Measurements from ENCODE around the gene LPP. TPM values are rescaled to one million over a fixed set of nuclear protein-coding genes. Genes with fewer than 3 reads are reported as not detected.
A peak's percentile ranks its signal among the peaks of the same experiment; 100 is the strongest.

The LPP gene
- total RNA-seq, 3 donors from 2014 or later, result 262 to 816 (median 325) TPM

DNA sequence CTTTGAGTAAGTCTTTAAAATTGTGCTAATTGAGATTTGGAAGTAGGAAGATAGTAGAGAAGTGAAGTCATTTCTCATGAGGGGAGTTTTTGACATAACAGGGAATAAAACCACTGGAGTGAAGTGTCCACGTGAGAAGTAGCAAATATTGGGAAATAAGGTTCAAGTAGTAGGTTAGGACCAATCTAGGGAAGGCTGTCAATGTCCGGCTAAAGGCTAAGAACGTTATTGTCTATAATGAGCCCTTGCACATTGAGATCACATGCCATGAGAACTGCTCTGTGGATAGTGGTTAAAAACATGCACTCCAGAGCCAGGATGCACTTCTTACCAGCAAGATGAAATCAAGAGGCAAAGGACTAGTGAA is 557.9 kb downstream of the LPP start:
- DNase-seq, result no peak
- Histone ChIP-seq H3K4me3 (no peak overlapping the region), H3K9me3 (no peaks in the 10 kb centered on the region), H3K4me1 (ENCODE audit: low read depth) (no peaks in the 10 kb centered on the region), H3K36me3 (ENCODE audit: low read depth) (no peaks in the 10 kb centered on the region)
- peak; percentile 18 for ATAC-seq
- TF ChIP-seq, protein P1, sequence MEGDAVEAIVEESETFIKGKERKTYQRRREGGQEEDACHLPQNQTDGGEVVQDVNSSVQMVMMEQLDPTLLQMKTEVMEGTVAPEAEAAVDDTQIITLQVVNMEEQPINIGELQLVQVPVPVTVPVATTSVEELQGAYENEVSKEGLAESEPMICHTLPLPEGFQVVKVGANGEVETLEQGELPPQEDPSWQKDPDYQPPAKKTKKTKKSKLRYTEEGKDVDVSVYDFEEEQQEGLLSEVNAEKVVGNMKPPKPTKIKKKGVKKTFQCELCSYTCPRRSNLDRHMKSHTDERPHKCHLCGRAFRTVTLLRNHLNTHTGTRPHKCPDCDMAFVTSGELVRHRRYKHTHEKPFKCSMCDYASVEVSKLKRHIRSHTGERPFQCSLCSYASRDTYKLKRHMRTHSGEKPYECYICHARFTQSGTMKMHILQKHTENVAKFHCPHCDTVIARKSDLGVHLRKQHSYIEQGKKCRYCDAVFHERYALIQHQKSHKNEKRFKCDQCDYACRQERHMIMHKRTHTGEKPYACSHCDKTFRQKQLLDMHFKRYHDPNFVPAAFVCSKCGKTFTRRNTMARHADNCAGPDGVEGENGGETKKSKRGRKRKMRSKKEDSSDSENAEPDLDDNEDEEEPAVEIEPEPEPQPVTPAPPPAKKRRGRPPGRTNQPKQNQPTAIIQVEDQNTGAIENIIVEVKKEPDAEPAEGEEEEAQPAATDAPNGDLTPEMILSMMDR (IDR thresholded peaks at IDR 0.05), result no peak
- intact Hi-C loops (cut with DNase I, micrococcal nuclease), result no loop called here

DNA sequence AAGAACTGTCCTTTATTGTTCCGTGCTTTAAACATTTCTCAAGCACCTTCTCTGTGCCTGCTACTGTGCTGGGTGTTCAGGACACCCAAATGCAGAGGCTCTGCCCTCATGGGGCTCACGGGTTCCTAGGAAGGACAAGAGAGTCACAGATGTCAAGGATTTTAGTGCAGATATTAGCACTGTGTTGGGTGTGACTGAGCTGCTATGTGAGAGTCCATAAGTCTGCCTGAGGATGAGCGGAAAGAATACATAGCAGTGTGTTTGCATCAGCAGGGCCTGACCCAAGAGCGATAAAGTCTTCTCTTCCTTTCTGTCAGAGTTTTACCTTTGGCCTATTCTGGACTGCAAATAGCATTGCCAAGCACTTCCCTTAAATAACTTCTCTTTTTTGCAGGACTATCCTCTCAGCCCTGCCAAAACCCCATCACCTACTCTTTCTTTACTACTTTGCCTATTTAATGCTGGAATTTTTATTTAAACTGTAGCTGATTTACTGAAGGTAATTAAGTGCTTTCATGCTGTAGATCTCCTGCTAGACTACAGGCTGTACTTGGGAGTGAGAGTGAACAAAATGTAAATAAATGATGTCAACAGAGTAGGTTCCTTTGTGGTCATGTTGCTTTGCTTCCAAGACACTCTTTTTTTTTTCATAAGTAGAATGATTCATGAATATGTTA is 558.4 kb downstream of the LPP start:
- intact Hi-C loops (cut with DNase I, micrococcal nuclease), result no loop called here
- Histone ChIP-seq H3K4me3 (no peak overlapping the region), H3K4me1 (ENCODE audit: low read depth) (no peaks in the 10 kb centered on the region), H3K9me3 (no peaks in the 10 kb centered on the region), H3K36me3 (ENCODE audit: low read depth) (no peaks in the 10 kb centered on the region)
- DNase-seq (no peak), ATAC-seq (peak; percentile 84)
- TF ChIP-seq, protein P1 (IDR thresholded peaks at IDR 0.05), result no peak

DNA sequence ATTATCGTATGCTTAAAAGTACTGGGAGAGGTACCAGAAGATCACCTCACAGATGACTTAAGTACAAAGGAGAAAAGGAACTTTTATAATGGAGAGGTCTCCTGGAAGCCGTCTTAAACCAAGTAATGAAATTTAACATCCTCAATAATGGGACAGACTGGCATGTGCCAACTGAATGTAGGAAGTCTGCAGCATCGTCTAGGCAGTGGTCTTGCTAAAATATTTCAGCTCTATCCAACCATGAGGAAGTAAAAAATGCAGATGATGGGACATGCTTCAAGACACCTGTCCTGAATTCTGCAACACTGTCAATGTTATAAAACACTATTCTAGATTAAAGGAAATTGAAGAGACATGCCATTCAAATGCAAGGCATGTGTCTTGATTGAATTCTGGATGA is 559.0 kb downstream of the LPP start:
- Histone ChIP-seq H3K4me1 (ENCODE audit: low read depth) (no peaks in the 10 kb centered on the region), H3K4me3 (no peak overlapping the region), H3K36me3 (ENCODE audit: low read depth) (no peaks in the 10 kb centered on the region), H3K9me3 (no peaks in the 10 kb centered on the region)
- no peak for DNase-seq
- intact Hi-C loops (cut with DNase I, micrococcal nuclease), result no loop called here
- TF ChIP-seq, protein P1 (IDR thresholded peaks at IDR 0.05), result no peak
- no peak for ATAC-seq

DNA sequence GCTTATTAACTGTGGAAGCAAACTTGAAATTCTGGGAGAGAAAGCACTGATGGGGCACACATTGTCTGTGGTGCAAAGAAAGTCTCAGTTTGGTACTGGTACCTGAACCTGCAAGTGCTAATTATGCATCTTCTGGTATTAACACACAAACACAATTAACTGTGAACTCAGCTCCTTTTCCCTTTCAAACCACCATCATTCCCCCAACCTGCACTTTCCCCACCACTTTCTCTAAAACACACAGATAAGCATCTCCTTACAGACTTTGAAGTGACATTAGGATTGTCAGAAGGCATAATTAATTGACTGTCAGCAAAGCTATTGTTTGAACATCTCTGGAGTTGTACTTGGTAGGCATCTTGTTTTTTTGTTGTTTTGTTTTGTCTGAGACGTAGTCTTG is 565.6 kb downstream of the LPP start:
- TF ChIP-seq, protein P1 (IDR thresholded peaks at IDR 0.05), result no peak
- ATAC-seq (no peak), DNase-seq (no peak)
- intact Hi-C loops (cut with DNase I, micrococcal nuclease), result no loop called here
- no peak overlapping the region for H3K4me3 ChIP-seq
- H3K36me3 ChIP-seq (ENCODE audit: low read depth), result no peaks in the 10 kb centered on the region
- no peaks in the 10 kb centered on the region for H3K4me1 ChIP-seq (ENCODE audit: low read depth)
- no peaks in the 10 kb centered on the region for H3K9me3 ChIP-seq

DNA sequence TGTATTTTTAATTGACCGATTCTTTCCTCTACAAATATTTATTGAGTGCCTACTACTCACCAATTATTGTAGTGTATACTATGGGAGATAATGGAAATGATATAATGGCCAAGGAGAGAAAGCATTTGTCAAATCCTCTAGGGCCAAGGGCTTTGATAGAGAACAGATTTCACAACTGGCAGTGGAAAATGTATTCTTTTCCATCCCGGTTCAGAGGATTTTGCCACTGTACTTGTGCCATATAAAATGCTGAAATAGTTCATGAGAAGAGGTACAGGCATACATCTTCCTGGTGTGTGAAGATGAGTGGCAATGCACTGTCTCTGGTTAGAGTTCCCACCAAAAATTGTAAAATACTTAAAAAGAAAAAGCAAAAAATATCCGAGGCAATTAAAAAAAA is 566.3 kb downstream of the LPP start:
- Histone ChIP-seq H3K4me1 (ENCODE audit: low read depth) (no peaks in the 10 kb centered on the region), H3K36me3 (ENCODE audit: low read depth) (no peaks in the 10 kb centered on the region), H3K4me3 (no peak overlapping the region), H3K9me3 (no peaks in the 10 kb centered on the region)
- intact Hi-C loops (cut with DNase I, micrococcal nuclease), result no loop called here
- ATAC-seq, result no peak
- DNase-seq, result no peak
- TF ChIP-seq, protein P1 (IDR thresholded peaks at IDR 0.05), result no peak

DNA sequence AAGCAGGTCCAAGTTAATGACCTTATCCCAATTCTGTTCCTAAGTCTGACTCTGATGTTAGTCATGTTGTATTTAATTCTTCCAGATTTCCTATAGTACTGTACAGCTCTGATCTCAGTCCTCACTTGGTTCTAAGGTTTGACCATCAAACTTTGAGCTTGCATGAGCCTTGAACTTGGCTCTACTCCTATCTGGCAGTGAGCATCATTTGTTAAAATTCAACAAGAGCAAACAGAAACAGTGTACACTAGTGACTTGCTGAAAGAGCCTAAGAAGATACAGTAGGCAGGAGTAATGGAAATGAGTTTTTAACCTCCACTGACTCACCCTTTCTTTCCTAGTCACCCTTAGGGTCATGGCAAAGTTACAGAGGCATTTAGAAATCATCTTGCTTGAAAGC is 566.7 kb downstream of the LPP start:
- ATAC-seq, result no peak
- Histone ChIP-seq H3K36me3 (ENCODE audit: low read depth) (no peaks in the 10 kb centered on the region), H3K4me1 (ENCODE audit: low read depth) (no peaks in the 10 kb centered on the region), H3K9me3 (no peaks in the 10 kb centered on the region), H3K4me3 (no peak overlapping the region)
- TF ChIP-seq, protein P1 (IDR thresholded peaks at IDR 0.05), result no peak
- DNase-seq, result no peak
- intact Hi-C loops (cut with DNase I, micrococcal nuclease), result no loop called here
